H1 (cell line): ENCODE results near the gene FAM53B. TPM values are rescaled to one million over a fixed set of nuclear protein-coding genes. Genes with fewer than 3 reads are reported as not detected.

ENCODE experiments used
- CEBPB ChIP-seq: IDR thresholded peaks from 2 replicates; pipeline ENCODE4 v1.6.1; 2012; ENCODE audit warnings: low read depth, low read length
- YY1 ChIP-seq: IDR thresholded peaks from 2 replicates; pipeline ENCODE4 v1.6.1; 2011; ENCODE audit warnings: low read depth, mild to moderate bottlenecking, low read length
- polyA plus RNA-seq, 7 experiments: library from polyadenylated mRNA; depleted of rRNA in 3 of 7; stranded (reverse) in 5 of 7; unstranded in 2 of 7; fragments of >200 nt in 5 of 7; fragments of 200-250 nt in 2 of 7; gene quantifications; 1 replicate in 5 of 7; 2 replicates in 1 of 7; 4 replicates in 1 of 7; pipeline versions ENCODE4 v1.2.1 to v1.2.3, GENCODE V29; 2011 to 2013; ENCODE audit warnings: missing spikeins in 2 of 7, mixed read lengths in 2 of 7
- total RNA-seq: library from RNA; stranded (reverse); fragmentation: NEBNext Ultra II Directional; extraction: Animal tissue kit (Norgen Biotek cat#: 25700); gene quantifications from 2 replicates; pipeline ENCODE4 v1.2.1, GENCODE V29; 2021
- TF ChIP-seq, protein P1 (sequence below), 3 experiments: IDR thresholded peaks; 1 replicate in 2 of 3; 2 replicates in 1 of 3; pipeline versions ENCODE4 v1.5.1 to v1.6.1; 2011; ENCODE audit warnings: low read length in 3 of 3, mild to moderate bottlenecking in 3 of 3, inconsistent platforms in 2 of 3, low read depth in 1 of 3, moderate library complexity in 1 of 3; ENCODE audit not compliant: insufficient read depth in 1 of 3; ENCODE audit errors: control extremely low read depth in 1 of 3

Gene FAM53B
- total and polyA plus RNA-seq, 2 of the 8 experiments (the other 6 are each of a cell fraction or from before 2014, with no cell fraction given): 5.3 to 14.4 TPM

GRCh38 chr10:124674768-124675222, 69.4 kb downstream of the FAM53B start (continued):
- TF ChIP-seq, protein P1, sequence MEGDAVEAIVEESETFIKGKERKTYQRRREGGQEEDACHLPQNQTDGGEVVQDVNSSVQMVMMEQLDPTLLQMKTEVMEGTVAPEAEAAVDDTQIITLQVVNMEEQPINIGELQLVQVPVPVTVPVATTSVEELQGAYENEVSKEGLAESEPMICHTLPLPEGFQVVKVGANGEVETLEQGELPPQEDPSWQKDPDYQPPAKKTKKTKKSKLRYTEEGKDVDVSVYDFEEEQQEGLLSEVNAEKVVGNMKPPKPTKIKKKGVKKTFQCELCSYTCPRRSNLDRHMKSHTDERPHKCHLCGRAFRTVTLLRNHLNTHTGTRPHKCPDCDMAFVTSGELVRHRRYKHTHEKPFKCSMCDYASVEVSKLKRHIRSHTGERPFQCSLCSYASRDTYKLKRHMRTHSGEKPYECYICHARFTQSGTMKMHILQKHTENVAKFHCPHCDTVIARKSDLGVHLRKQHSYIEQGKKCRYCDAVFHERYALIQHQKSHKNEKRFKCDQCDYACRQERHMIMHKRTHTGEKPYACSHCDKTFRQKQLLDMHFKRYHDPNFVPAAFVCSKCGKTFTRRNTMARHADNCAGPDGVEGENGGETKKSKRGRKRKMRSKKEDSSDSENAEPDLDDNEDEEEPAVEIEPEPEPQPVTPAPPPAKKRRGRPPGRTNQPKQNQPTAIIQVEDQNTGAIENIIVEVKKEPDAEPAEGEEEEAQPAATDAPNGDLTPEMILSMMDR (IDR thresholded peaks at IDR 0.05; ENCODE audit: control extremely low read depth in 1 of 3, insufficient read depth in 1 of 3, low read depth in 1 of 3, low read length in 3 of 3): no peak
- TF ChIP-seq CEBPB (no peak), YY1 (no peak)
